Mammary epithelial cell (primary cell): ENCODE data around the gene STXBP4.

Experiments used
- EZH2 ChIP-seq: IDR thresholded peaks from 2 replicates; pipeline ENCODE4 v1.6.1; 2012; ENCODE audit warnings: low read length, inconsistent platforms, borderline replicate concordance
- TF ChIP-seq, protein P1 (sequence below), 2 donors: IDR thresholded peaks in 1 of 2; conservative IDR thresholded peaks in 1 of 2; 2 replicates each; pipeline ENCODE4 v1.5.1; 2011 to 2012; ENCODE audit warnings: inconsistent platforms in 2 of 2, low read length in 2 of 2, mild to moderate bottlenecking in 2 of 2, control low read depth in 1 of 2, low read depth in 1 of 2; ENCODE audit not compliant: insufficient read depth in 1 of 2; ENCODE audit errors: extremely low read depth in 1 of 2

DNA sequence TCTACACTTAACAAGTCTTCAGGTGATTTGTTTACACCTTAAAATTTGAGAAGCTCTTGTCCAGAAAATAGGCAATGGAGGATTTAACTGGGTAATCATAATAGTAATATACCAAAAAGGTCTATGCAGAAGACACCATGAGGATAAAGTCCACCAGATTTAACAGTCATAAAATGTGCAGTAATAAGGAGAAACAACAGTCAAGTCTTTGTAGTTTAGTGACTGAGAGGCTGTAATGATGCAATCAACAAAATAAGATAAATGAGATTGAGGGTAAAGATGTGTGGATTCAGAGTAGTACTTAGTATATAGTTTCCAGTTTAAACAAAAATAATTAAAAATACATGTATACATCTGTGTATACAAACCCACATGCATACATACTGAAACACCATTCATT, 91.2 kb downstream of the STXBP4 start:
- TF ChIP-seq EZH2 = no peak
- TF ChIP-seq, protein P1, sequence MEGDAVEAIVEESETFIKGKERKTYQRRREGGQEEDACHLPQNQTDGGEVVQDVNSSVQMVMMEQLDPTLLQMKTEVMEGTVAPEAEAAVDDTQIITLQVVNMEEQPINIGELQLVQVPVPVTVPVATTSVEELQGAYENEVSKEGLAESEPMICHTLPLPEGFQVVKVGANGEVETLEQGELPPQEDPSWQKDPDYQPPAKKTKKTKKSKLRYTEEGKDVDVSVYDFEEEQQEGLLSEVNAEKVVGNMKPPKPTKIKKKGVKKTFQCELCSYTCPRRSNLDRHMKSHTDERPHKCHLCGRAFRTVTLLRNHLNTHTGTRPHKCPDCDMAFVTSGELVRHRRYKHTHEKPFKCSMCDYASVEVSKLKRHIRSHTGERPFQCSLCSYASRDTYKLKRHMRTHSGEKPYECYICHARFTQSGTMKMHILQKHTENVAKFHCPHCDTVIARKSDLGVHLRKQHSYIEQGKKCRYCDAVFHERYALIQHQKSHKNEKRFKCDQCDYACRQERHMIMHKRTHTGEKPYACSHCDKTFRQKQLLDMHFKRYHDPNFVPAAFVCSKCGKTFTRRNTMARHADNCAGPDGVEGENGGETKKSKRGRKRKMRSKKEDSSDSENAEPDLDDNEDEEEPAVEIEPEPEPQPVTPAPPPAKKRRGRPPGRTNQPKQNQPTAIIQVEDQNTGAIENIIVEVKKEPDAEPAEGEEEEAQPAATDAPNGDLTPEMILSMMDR (conservative IDR thresholded peaks at IDR 0.05 in 1 of 2, IDR thresholded peaks at IDR 0.05 in 1 of 2; ENCODE audit: extremely low read depth in 1 of 2, insufficient read depth in 1 of 2, low read depth in 1 of 2, low read length in 2 of 2) = no peak
